Urothelium cell line (cell line): ENCODE measurements around the gene DYNLT1.
"Not testable (repeated sequence)": the region's sequence is repeated elsewhere in the genome, so short reads cannot be mapped to it uniquely, and the experiment has no call there.

Source experiments
- DNase-seq: peaks from one replicate; pipeline ENCODE4 v3.0.0; 2011; ENCODE audit warnings: low spot score, mixed read lengths
- FAIRE-seq: peaks from 2 replicates; lab custom pipeline; 2011; peaks lifted over from hg19 to GRCh38; lab: Jason Lieb, UNC

Gene DYNLT1

DNA sequence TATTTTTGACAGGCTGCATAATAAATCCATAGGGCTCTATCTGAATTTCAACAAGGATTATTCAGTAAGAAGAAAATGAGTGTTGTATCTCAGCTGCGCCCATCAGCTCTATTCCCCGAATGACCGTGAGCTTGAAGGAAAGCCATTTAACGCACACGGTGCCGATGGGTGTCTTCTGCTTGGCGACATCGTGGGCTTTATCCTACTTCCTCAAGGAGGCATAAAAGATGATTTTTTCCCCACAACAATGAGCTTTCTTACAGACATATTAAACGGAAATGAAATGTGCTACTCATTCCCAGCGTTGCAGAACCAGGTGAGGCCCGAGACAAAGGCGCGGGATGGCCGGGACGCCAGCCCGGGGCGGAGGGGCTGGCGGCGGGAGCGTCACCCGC is 710 bp downstream of the DYNLT1 start:
- DNase-seq (no peak), FAIRE-seq (no peak)

DNA sequence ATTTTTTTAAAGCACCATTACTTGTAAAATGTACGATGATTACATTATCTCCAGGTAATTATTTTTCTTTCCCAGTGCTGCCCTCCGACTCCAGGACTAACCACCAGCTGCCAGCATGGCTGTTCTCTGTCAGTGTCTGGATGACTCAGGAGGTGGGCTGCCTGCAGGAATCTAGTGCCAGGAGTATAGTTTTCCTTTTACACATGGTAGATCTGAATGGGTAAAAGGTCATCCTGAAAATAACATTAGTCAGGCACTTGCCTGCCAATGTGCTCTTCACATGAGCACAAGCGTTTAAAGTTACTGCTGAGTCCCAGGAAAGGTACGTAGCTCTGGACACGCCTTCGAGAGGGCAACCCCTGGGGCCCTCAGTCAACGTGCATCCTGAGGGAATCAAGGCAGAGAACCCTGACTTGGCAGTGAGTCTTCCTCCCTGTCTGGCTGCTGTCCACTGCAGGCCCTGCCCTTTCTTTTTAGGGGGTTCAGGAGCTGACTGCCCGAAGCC is 2.4 kb downstream of the DYNLT1 start:
- peak; percentile 46 for DNase-seq
- no peak for FAIRE-seq

DNA sequence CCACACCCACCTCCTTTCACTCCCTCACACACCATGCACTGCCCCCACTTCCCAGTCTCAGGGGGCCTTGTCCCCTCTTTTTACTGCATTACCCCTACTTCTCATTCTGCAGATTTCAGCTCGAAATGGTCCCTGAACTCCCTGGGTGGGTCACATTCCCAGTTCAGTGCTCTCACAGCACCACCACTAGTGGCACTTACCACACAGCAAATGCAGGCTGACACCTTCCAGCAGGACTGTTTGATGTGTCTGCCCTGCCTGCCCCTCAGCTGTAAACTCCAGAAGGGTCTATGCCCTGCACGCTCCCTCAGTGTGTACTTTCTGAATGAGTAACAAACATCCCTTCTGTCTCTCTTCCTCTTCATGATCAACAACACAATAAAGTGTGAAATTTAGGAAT is 4.0 kb downstream of the DYNLT1 start:
- DNase-seq (no peak), FAIRE-seq (no peak)

DNA sequence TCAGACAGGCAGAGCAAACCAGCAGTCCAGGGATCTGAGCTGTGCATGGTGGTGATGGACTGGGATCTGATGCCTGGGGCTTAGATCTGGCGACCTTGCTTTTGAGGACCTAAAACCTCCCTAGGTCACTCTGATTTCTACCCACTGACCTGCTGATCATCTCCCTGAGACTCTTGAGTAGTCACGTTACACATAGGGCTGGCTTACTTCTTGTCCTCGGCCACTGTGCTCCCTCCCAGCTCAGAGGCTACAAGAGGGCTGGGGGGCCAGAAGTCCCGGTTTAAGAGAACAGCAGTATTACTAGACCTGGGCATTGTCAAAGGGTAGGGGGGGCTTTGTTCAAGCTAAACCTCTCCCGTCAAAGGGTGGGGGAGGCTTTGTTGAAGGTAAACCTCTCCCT is 5.5 kb downstream of the DYNLT1 start:
- FAIRE-seq (no peak), DNase-seq (no peak)

DNA sequence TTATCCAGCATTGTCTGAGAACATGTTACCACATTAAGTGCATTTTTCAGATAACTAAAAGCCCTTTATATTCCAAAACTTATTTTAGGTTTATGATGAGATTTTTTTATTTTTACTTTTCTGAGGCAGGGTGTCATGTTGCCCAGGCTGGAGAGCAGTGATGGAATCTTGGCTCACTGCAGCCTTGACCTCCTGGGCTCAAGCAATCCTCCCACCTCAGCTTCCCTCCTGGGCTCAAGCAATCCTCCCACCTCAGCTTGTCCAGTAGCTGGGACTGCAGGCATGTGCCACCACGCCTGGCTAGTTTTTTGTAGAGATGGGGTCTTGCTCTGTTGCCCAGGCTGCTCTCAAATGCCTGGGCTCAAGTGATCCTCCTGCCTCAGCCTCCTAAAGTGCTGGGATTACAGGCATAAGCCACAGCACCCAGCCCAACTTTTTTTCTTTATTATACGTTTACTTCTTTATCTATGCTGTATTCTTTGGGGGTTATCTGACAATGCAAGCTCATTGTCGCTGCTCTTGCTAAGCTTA is 6.2 kb downstream of the DYNLT1 start:
- DNase-seq (no peak), FAIRE-seq (no peak)

DNA sequence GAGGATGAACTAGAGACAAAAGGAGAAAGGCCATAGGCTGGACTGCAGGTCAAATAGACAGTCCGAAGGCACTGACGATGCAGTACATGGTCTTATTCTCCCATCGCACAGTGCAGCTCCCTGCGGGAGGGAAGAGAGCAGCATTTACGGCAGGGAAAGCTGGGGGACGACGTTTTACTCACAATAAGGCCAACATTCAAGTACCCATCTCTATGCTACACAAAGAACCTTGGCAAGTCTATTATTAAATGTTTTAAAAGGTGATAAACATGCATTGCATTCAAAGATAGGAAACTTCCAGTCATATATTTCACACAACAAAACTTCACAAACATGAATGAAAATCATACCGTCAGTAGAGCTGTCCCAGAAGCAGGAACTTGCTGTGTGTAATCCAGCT is 7.8 kb downstream of the DYNLT1 start:
- DNase-seq (no peak), FAIRE-seq (no peak)

DNA sequence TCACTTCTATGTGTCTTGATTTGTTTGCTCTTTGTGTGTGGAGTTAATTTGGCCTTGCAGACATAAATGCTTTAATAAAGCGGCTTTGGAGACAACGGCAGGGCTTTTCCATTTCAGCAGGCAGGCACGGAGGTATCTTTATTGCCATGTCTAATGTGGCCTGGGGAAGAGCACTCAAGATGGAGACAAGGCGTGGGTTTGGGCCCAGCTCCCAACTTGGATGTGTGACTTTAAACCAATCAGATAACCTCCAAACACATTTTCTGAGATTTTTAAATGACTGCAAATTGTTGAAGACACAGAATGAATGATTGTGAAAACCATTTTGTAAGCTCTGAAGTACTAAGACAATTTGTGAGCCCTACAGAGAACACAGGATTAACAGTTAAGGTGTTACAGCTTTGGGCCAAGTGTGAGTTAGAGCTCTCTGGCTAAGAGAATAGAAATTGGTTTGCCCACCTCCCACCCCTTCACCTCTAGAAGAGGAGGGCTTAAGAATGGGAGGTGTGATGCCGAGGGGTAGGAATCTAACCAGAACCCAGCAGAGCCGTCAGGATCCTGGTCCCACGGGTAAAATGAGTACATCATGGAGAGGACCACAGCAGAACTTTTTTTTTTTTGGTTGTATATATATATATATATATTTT is 9.0 kb downstream of the DYNLT1 start:
- DNase-seq (no peak), FAIRE-seq (no peak)

DNA sequence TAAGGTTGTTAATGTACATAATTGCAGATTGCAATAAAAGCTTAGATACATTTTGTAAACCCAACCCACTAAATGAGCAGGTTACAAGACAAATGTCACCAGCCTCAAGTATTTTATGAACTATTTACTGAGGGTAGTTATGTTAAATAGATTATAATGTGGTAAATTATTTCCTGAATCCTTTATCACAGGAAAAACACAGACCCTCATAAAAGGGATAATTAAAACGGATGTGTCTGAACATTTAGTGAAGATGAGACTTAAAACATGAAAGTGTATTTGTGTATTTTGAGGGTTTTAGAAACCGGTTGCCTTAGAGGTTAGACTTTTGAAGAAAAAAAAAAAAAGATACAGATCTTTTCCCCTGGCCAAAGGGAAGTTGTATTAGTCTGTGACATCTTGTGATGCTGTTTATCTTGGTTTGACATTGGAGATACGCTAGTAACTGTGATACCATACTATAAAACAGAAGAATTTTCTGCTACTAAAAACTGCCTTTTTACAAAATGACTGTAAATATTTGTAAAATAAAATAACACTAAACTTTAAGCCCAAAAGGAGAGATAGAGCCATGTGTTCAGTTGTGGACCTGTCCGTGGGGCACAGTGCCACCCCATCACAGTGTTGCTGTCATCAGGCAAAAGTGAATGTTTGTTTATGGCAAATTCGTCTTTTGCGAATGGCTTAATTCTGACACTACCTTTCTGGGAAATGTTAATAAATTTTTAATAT is 9.7 kb downstream of the DYNLT1 start:
- FAIRE-seq, result no peak
- DNase-seq, result no peak

DNA sequence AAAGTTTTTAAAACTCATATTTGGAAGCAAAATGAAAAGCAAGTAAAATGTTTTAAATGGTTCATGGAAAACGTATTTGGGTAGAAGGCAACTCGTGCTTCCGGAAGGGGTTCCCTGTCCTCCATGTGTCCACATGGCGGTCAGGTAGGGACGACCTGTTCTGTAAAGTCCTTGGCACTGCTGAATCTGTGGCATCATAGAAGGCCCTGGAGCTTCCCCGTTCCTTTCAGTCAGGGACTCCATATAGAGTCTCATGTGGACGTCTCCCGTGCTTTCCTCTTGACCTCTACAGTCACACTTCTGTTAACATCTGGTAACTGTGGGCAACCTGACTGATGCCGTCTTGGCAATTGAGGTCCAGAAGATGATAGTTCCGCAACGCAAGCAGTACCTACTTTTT is 11.4 kb downstream of the DYNLT1 start:
- no peak for FAIRE-seq
- DNase-seq, result no peak

DNA sequence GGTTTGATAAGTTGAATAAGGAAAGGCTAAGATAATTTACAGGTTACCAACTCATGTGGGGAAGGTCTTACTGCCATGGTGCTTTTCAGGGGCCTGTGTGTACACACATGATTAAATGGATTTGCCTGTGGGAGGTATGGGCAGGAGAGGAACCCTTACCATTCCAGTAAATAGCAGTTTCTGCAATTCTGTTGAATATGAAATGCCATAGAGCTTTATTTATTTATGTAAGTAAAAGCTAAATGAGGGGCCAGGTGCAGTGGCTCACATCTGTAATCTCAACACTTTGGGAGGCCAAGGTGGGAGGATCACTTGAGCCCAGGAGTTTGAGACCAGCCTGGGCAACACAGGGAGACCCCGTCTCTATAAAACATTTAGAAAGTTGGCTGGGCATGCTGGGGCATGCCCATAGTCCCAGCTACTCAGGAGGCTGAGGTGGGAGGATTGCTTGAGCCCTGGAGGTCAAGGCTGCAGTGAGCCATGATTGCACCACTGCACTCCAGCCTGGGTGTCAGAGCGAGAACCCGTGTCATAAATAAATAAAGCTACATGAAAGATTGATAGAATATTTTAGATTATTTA is 11.9 kb downstream of the DYNLT1 start:
- FAIRE-seq, result not testable (repeated sequence)

DNA sequence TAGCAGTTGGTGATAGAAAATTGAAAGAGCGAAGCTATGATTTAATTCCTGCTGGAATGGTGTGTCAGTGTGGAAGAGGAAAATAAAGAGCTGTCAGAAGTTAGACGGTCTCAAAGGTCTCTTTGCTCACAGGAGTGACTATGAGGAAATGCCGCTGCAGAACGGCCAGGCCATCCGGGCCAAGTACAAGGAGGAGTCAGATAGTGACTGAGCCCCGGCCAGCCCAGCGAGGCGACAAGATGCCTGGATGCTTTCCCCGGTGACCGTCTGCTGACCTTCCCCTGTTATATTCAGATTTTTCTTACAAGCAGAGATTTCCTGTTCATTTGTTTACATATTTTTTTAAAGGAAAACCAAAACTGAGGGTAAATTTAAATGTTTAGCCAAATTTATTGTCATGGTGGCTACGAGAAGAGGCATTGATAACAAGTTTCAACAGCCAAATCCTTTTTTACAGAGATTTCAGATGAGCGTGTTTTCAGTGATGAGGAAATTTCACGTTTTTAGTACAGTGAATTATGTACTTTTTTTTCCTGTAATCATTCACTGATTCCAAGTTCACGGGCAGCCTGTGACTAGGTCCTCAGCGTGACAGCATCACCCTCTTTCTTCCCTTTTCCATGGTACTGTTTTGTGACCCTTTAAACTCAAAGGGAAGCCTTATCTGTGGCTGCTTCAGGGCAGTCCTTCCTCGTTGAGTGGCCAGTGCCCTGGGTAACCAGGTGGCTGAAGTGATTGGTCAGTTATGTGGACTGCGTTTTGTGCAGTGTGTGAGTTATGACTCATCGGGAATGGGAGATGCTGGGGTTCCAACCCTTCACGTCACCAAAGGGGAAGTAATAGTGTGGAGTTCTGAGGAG is 12.6 kb downstream of the DYNLT1 start:
- FAIRE-seq, result no peak

More for the DNA sequence above, 11.9 kb downstream of the DYNLT1 start:
- not testable (repeated sequence) for DNase-seq

DNA sequence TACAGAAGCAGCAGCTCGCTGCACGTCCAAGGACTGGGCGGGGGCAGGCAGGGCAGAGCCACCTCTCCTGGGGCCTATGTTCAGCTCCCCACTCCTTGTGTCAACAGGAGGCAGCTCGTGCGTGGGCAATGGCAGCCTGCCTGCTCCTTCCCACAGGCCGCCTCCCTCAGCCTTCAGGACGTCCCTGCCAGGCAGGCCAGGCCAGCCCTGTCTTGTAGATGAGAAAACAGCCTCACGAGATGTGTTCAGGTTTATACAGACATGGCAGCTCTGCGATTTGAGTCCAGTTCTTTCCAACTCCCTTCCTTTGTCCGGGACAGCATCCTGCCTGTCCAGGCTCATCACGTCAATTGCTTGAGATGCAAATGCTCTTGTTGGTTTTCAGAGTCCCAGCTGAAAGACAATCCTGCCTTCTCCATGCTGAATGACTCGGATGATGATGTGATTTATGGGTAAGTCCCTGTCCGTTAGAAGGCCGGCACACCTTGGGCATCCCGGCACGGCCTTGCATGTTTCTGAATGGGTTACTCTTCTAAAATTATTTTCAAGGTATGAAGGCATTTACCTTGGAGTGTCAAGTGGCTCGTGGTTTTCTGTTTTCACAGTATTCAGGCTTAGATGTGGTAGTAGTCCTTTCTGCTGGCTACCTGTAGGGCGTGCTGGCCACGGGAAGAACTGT is 13.5 kb downstream of the DYNLT1 start:
- FAIRE-seq (no peak), DNase-seq (no peak)

More for the DNA sequence above, 12.6 kb downstream of the DYNLT1 start:
- peak; percentile 24 for DNase-seq

DNA sequence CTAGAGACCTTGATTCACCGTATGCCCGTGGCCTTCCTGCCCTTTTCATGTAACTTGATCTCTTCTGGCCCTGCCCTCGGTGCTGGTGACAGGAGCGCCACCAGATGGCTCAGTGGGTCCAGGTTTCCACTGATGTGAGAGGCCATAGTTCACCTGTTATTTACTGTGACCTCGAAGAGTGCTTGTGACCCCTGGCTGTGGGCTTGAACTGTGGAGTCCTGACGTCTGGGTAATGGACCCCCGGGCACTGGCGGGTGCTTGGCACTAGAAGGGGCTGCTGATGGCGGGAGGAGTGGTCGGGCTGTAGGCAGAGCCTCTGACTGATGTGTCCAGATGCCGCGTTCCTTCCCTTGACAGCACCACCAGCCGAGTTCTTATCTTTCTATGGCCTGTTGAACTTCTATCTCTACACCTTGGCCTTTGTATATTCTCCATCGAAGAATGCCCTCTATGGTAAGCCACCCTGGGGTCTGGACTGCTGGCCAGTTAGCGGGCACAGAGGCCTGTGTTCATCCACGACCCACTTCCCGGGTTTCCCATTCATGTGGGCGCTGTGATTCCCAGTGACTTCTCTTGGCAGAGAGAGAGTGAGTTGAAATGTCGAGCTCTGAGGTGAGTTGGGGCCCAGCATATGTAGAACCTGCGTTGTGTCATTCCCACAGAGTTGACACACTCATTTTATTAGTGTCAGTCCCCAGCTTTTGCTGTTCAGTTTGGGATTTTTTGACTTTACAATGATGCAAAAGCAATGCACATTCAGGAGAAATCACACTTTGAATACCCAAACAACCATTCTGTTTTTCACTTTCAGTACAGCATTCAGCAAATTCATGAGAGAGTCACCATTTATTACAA is 14.9 kb downstream of the DYNLT1 start:
- FAIRE-seq, result no peak
- DNase-seq, result no peak

DNA sequence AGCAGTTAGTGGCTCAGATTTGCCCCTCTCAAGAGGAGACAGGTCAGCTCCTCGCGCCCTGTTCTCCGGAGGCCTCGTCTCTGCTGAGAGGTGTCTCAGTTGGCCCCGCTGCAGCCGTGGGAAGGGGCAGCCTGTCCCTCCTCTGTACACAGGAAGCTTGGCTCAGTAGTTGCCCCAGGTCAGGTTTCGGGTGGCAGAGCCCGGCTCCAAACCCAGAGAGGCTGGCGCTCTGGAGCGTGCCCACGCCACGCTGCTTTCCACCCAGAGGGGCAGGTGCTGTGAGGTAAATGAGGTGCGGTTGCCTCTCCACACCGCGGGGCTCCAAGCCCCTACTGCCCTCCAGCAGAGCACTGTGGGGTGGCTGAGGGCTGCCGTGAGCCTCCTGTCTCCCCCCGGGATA is 16.0 kb downstream of the DYNLT1 start:
- DNase-seq (no peak), FAIRE-seq (no peak)

DNA sequence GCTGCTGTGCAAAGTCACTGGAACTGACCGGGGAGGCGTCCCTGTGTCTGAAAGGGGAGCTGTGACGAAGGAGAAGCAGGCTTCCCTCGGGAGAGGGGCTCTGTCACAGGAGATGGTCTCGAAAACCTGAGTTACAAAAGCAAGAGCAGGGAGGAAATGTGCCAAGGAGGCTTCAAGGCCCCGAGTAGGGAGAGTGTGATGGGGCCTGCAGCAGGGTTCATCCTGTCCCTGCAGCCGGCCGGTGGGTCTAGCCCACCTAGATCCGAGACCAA is 16.7 kb downstream of the DYNLT1 start:
- FAIRE-seq, result no peak
- DNase-seq, result no peak

DNA sequence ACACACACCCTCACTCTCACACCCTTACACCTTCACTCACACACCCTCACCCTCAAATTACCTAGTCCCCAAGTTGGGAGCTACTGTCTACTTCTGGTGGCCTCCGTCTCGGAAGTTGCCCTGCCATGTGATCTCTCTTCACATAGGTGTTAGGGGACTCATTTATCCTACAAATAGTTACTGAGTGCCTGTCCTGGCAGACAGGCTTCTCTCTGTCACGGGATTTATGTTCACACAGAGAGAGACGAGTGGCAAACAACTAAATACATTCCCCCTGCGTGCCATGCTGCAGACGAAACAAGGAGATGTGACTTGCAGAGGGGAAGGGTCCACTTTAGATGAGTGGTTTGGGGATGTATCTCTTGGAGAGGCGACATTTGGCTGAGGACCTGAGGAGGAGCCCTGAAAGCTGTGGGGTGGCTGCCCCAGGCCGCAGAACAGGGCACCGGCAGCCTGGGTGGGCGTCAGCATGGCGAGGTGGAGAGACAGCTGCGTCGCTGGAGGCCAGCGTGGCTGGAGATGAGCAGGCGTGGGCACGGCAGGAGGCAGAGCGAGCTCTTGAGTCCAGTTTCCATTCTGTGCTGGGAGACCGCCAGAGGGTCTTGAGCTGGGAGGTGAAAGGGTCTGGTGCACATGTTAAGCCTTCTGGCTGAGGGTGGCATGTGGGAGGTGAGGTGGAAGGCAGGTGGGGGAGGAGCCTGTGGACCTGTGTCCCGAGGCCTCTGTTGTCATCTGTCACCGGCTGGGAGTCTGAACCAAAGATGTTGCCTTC is 17.2 kb downstream of the DYNLT1 start:
- no peak for DNase-seq
- FAIRE-seq, result no peak

DNA sequence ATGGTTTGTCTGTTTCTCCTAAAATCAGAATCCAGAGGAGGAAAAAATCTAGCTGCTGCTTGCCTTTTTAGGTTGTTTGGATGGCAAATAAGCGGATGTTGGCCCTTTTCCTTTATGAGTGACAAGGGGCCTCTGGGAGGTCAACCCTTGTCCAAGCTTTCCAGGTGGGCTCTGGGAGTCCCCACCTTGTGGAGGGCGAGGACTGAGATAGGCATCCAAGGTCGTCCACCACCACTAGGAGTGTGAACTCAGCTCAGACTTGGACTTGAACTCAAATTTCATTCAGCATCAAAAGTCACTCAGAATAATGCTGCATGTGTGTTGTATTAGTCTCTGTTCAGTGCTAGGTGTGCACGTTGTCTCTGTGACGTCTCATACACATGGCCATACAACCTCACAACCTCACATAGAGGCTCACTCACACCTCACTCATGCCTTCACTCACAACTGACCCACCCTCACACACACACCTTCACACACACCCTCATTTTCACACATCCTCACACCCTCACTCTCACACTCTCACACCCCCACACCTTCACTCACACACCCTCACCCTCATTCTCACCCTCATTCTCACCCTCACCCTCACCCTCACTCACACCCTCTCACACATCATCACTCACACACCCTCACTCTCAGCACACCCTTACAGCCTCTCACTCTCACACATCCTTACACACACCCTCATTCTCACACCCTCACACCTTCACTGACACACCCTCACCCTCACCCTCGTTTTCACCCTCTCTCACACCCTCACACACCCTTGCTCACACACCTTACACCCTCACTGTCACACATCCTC is 18.0 kb downstream of the DYNLT1 start:
- FAIRE-seq (peak; percentile 96), DNase-seq (no peak)

DNA sequence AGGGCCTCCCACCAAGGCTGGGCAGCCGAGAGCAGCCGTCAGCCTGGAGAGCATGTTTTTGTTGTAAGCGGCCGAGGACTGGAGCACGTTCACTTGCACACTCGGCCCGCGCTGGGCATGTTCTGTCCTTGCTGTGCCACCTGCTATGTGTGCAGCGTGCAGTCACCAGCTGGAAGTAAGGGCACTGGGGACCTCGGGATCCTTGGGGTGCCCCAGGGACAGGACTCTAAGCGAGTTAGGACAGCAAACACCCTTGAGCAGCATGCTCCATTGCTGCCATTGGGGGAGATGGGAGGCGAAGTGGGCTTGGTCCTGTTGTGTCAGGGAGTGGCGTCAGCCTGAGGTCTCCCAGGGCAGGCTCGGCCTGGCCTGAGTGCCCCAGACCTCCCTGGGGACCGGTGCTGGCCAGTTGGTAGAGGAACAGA is 18.6 kb downstream of the DYNLT1 start:
- no peak for FAIRE-seq
- no peak for DNase-seq
